ENCODE data around the gene UNC13D.

Gene UNC13D

GRCh38 chr17:75816693-75817092, 27.5 kb downstream of the UNC13D start:
- peaks cover 30% of the 10 kb centered on the region for H3K36me3 Mint-ChIP-seq (ENCODE audit: low read depth)
- DNase-seq: no peak
- no peak for TF ChIP-seq CTCF (IDR thresholded peaks at IDR 0.05)
- H3K27ac Mint-ChIP-seq: no peak overlapping the region
- H3K4me1 Mint-ChIP-seq: no peaks in the 10 kb centered on the region
- no peaks in the 10 kb centered on the region for H3K9me3 Mint-ChIP-seq
- H3K27me3 Mint-ChIP-seq (ENCODE audit: low read depth, poor library complexity): no peaks in the 10 kb centered on the region
- no peak overlapping the region for H3K4me3 Mint-ChIP-seq

GRCh38 chr17:75815399-75815798, 28.8 kb downstream of the UNC13D start:
- TF ChIP-seq CTCF (IDR thresholded peaks at IDR 0.05): no peak
- no peak overlapping the region for H3K4me3 Mint-ChIP-seq
- no peaks in the 10 kb centered on the region for H3K9me3 Mint-ChIP-seq
- no peaks in the 10 kb centered on the region for H3K4me1 Mint-ChIP-seq
- peaks cover 19% of the 10 kb centered on the region for H3K36me3 Mint-ChIP-seq (ENCODE audit: low read depth)
- H3K27me3 Mint-ChIP-seq (ENCODE audit: low read depth, poor library complexity): no peaks in the 10 kb centered on the region
- DNase-seq: no peak
- no peak overlapping the region for H3K27ac Mint-ChIP-seq

- Mint-ChIP-seq H3K36me3 (ENCODE audit: low read depth) (peaks cover 19% of the 10 kb centered on the region), H3K27ac (no peak overlapping the region), H3K4me3 (no peak overlapping the region), H3K27me3 (ENCODE audit: low read depth, poor library complexity) (no peaks in the 10 kb centered on the region), H3K9me3 (no peaks in the 10 kb centered on the region), H3K4me1 (no peaks in the 10 kb centered on the region)
- DNase-seq: no peak
- no peak for TF ChIP-seq CTCF (IDR thresholded peaks at IDR 0.05)
Measured at GRCh38 chr17:75814900-75815373, 29.3 kb downstream of the UNC13D start.

- no peak overlapping the region for H3K27ac Mint-ChIP-seq
- TF ChIP-seq CTCF (IDR thresholded peaks at IDR 0.05): no peak
- peaks cover 2% of the 10 kb centered on the region for H3K4me1 Mint-ChIP-seq
- DNase-seq: no peak
- no peak overlapping the region for H3K4me3 Mint-ChIP-seq
- peaks cover 14% of the 10 kb centered on the region for H3K36me3 Mint-ChIP-seq (ENCODE audit: low read depth)
- no peaks in the 10 kb centered on the region for H3K9me3 Mint-ChIP-seq
- H3K27me3 Mint-ChIP-seq (ENCODE audit: low read depth, poor library complexity): no peaks in the 10 kb centered on the region
Measured at GRCh38 chr17:75814021-75814395, 30.2 kb downstream of the UNC13D start.

GRCh38 chr17:75813081-75814020, 30.9 kb downstream of the UNC13D start:
- no peaks in the 10 kb centered on the region for H3K9me3 Mint-ChIP-seq
- no peak for DNase-seq
- no peak for TF ChIP-seq CTCF (IDR thresholded peaks at IDR 0.05)
- no peaks in the 10 kb centered on the region for H3K27me3 Mint-ChIP-seq (ENCODE audit: low read depth, poor library complexity)
- H3K36me3 Mint-ChIP-seq (ENCODE audit: low read depth): peaks cover 8% of the 10 kb centered on the region
- peaks cover 9% of the 10 kb centered on the region for H3K4me1 Mint-ChIP-seq
- no peak overlapping the region for H3K4me3 Mint-ChIP-seq
- no peak overlapping the region for H3K27ac Mint-ChIP-seq

All from nephron progenitor cell (in vitro differentiated cells).